G401.6 (cell line): ENCODE data around the gene AMDHD1.

ENCODE experiments used
- FAIRE-seq: peaks from 2 replicates; lab custom pipeline; 2012; peaks lifted over from hg19 to GRCh38; lab: Jason Lieb, UNC

AMDHD1 gene

GRCh38 chr12:95996034-95996658 is 53.0 kb downstream of the AMDHD1 start, which contains the start of gene HAL:
HAL (minus strand) TSS chr12:95996344; CDS start chr12:95995910, 434 bp downstream.
- FAIRE-seq = no peak

GRCh38 chr12:95997276-95997675 is 54.1 kb downstream of the AMDHD1 start:
- no peak for FAIRE-seq

GRCh38 chr12:95997911-95998510 is 54.9 kb downstream of the AMDHD1 start:
- FAIRE-seq = no peak

- FAIRE-seq = peak; percentile 88
Observed at GRCh38 chr12:95998611-95999286, 55.6 kb downstream of the AMDHD1 start.

GRCh38 chr12:95999484-95999883 is 56.4 kb downstream of the AMDHD1 start:
- no peak for FAIRE-seq

- FAIRE-seq = no peak
Observed at GRCh38 chr12:96000858-96001257, 57.7 kb downstream of the AMDHD1 start.

- FAIRE-seq = peak; percentile 48
Observed at GRCh38 chr12:96006727-96007126, 63.6 kb downstream of the AMDHD1 start.

GRCh38 chr12:96007729-96008128 is 64.6 kb downstream of the AMDHD1 start:
- FAIRE-seq = no peak

GRCh38 chr12:96014943-96015599 is 71.9 kb downstream of the AMDHD1 start:
- FAIRE-seq = no peak

- FAIRE-seq = no peak
Observed at GRCh38 chr12:96015672-96016071, 72.5 kb downstream of the AMDHD1 start.
